Keratinocyte (primary cell): ENCODE results near the gene SH2B2.

ENCODE experiments used
- CTCF ChIP-seq, 3 experiments: IDR thresholded peaks in 1 of 3; conservative IDR thresholded peaks in 1 of 3; optimal IDR thresholded peaks in 1 of 3; 2 replicates in 2 of 3; 3 replicates in 1 of 3; pipeline versions ENCODE3 to v1.5.1; 2011; ENCODE audit warnings: low read length in 3 of 3, mild to moderate bottlenecking in 3 of 3, moderate library complexity in 2 of 3, control low read depth in 1 of 3, inconsistent platforms in 1 of 3; ENCODE audit not compliant: insufficient read depth in 2 of 3; ENCODE audit errors: extremely low read depth in 1 of 3
- EZH2 ChIP-seq: IDR thresholded peaks from one replicate; pipeline ENCODE4 v1.6.1; 2012; ENCODE audit warnings: inconsistent platforms, mild to moderate bottlenecking, low read length, moderate library complexity

GRCh38 chr7:102270178-102270887 lies 16.3 kb upstream of the SH2B2 start:
- TF ChIP-seq CTCF (optimal IDR thresholded peaks at IDR 0.05 in 1 of 3, IDR thresholded peaks at IDR 0.05 in 1 of 3, conservative IDR thresholded peaks at IDR 0.05 in 1 of 3; ENCODE audit: extremely low read depth in 1 of 3, insufficient read depth in 2 of 3, low read length in 3 of 3) (no peak), EZH2 (no peak)
